Measurements from ENCODE around the gene WHRN.

The WHRN gene

GRCh38 chr9:114462791-114463190 is 42.5 kb downstream of the WHRN start:
- TF ChIP-seq, protein P1, sequence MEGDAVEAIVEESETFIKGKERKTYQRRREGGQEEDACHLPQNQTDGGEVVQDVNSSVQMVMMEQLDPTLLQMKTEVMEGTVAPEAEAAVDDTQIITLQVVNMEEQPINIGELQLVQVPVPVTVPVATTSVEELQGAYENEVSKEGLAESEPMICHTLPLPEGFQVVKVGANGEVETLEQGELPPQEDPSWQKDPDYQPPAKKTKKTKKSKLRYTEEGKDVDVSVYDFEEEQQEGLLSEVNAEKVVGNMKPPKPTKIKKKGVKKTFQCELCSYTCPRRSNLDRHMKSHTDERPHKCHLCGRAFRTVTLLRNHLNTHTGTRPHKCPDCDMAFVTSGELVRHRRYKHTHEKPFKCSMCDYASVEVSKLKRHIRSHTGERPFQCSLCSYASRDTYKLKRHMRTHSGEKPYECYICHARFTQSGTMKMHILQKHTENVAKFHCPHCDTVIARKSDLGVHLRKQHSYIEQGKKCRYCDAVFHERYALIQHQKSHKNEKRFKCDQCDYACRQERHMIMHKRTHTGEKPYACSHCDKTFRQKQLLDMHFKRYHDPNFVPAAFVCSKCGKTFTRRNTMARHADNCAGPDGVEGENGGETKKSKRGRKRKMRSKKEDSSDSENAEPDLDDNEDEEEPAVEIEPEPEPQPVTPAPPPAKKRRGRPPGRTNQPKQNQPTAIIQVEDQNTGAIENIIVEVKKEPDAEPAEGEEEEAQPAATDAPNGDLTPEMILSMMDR (IDR thresholded peaks at IDR 0.05; ENCODE audit: low read length, missing control alignments), result no peak
- DNase-seq (ENCODE audit: low read depth), result no peak
- no peak overlapping the region for H3K4me3 ChIP-seq (replicated peaks; ENCODE audit: low read depth, low read length)

- H3K4me3 ChIP-seq (replicated peaks; ENCODE audit: low read depth, low read length), result no peak overlapping the region
- DNase-seq (ENCODE audit: low read depth), result no peak
- TF ChIP-seq, protein P1 (IDR thresholded peaks at IDR 0.05; ENCODE audit: low read length, missing control alignments), result no peak
Observed at GRCh38 chr9:114461468-114461867, 43.8 kb downstream of the WHRN start.

- TF ChIP-seq, protein P1 (IDR thresholded peaks at IDR 0.05; ENCODE audit: low read length, missing control alignments), result no peak
- DNase-seq (ENCODE audit: low read depth), result no peak
- no peak overlapping the region for H3K4me3 ChIP-seq (replicated peaks; ENCODE audit: low read depth, low read length)
Observed at GRCh38 chr9:114460513-114461199, 44.6 kb downstream of the WHRN start.

- TF ChIP-seq, protein P1 (IDR thresholded peaks at IDR 0.05; ENCODE audit: low read length, missing control alignments), result no peak
- no peak for DNase-seq (ENCODE audit: low read depth)
- no peak overlapping the region for H3K4me3 ChIP-seq (replicated peaks; ENCODE audit: low read depth, low read length)
Observed at GRCh38 chr9:114459464-114459863, 45.8 kb downstream of the WHRN start.

DNA sequence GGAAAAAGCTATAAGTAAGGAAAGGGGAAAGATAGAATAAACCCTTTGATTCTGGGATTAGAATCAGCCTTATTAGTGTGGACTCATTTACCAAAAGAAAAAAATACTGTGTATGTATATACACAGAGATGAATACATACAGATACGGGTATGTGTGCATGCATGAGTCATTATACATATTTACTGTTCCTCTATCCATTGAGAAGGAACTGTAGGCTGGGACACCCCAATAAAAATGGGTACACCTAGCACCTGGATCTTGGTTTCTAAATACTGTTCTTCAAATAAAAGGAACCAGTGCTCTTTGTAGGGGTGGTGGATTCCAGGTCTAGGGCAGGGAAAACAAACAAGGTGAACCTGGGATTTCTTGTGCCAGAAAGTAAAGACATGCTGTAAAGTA is 48.3 kb downstream of the WHRN start:
- no peak overlapping the region for H3K4me3 ChIP-seq (replicated peaks; ENCODE audit: low read depth, low read length)
- TF ChIP-seq, protein P1 (IDR thresholded peaks at IDR 0.05; ENCODE audit: low read length, missing control alignments), result no peak
- no peak for DNase-seq (ENCODE audit: low read depth)

GRCh38 chr9:114454652-114455051 is 50.6 kb downstream of the WHRN start:
- H3K4me3 ChIP-seq (replicated peaks; ENCODE audit: low read depth, low read length), result no peak overlapping the region
- TF ChIP-seq, protein P1 (IDR thresholded peaks at IDR 0.05; ENCODE audit: low read length, missing control alignments), result no peak
- DNase-seq (ENCODE audit: low read depth), result no peak
